Bone marrow (tissue), 2 donors: Measurements from ENCODE around the gene PXDN.

Experiments
- DNase-seq, 2 donors: peaks; one replicate each; lab custom pipeline; 2025; lab: John Stamatoyannopoulos, UW

PXDN gene

DNA sequence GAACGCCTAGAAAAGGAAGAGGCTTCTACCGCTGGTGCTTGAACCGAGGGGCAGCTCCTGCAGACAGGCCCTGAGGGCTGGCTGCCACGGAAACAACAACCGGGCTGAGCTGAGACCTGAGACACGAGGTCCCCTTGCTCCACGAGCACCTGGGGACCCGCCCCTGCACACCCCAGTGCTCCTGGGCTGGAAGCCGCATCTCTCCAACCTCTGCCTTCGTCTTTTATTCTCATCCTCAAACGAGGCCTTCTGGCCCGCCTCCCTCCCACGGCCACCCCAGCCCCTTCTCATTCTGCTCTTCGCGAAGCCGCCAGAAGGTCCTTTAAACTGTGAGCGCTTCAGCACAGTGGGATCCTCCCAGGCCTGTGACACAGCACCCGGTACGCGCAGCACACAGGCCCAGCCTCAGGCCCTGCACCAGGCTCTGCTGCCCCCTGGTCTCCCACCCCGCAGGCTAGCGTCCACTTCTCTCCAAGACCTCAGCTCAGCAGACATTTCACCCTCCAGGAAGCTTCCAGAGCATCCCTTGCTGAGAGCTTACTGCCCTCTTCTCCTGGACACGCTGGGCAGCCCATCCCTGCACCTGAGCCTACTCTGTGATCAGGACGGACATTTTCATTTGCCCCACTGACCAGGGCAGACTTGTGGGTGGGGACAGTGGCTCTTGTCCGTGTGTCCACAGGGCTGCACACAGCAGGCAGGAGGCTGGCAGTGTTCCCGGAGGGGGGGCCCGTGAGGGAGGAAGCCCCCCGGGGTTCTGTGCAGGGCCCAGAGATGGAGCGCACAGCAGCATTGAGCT is 149.7 kb downstream of the PXDN start:
- no peak for DNase-seq

DNA sequence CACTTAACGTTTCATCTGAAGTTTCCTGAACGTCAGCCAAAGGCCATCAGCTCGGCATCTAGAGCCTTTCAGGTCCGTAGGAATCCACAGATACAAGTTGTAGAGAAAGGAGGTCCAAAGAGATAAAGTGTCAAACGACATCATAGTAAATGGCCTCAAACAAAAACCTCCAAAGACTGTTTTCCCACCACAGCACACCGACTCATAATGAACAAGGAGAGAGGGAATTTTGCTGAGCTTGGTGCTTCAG is 150.3 kb downstream of the PXDN start:
- no peak for DNase-seq

DNA sequence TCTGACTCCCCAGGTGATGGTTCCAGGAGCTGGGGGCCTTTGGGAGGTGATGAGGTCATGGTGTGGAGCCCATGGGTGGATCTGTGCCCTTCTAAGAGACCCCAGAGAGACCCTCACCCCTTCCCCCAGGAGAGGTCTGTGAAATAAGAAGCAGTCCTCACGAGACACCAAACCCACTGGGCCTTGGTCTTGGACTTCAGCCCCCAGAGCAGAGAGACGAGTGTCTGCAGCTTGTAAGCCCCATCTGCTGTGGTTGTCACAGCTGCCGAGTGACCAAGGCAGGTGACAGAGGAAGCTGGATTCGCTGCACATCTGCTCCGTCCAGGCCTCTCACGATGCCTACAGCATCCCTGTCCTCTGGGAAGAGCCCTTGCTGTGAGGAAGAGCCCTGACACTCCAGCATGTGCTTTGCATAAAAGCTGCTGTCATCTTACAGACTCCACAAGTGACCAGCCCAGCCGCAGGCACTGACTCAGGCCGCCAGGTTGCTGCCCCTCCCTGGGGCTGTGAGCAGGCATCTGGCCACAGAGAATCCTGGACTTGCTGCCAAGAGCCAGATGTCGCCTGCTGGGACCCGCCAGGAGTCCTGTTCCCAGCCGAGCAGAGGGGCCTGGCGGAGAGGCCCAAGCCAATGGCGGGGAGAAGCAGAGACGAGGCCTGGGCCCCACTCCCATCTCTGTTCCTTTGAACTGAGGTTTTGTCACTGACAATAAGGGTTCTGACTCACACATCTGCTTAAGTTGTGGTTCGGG is 150.8 kb downstream of the PXDN start:
- no peak for DNase-seq

DNA sequence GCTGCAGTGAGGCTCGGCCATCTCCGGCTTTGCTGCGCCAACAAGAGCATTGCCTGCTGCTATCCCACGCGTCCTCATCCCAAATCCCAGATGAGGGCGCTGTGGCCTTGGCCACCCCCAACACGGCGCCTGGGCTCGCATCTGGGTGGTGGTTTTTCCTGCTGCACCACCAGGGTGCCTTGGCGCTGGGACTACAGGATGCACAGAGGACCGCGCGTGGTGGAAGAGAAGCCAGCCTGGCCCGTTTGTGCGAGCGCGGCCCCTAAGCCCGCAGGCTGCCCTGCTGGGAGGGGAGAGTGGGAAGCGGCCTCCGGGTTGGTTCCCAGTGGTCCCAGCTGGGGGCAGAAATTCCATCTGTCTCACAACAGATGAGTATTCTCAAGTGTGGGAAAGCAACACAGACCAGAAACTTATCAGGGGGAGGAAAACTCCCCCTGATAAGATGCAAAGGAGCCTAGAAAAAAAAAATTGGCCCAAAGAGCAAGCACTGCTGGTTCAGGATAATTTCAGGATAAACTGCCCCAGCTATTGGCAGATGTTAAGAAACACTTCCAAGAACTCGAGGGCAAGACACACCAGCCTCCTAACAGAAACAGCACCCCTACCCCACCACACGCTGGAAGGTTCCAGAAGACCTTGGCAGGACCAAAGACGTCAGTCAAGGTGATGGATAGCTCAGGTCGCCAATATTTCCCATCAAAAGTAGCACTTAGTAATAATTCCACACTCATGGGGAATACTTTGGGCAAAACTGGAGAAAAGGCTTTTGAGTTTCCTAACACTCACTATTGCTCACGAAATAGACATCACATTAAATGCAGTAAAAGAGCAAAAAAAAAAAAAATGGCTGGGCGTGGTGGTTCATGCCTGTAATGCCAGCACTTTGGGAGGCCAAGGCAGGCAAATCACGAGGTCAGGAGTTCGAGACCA is 152.1 kb downstream of the PXDN start:
- DNase-seq: no peak

DNA sequence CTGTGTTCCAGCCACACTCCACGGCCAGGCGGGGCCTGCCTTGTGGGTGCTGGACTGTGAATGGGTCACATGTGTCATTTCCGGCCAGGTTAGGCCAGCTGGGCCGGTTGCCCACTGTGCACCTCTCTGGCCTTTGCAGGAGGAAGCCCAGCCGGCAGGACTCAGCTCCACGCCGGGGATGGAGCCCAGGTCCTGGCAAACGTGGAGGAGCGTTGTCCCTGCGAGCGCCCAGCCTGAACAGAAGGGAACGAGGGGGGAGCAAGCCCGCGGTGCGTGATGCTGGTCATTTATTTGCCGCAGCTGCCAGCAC is 152.9 kb downstream of the PXDN start:
- DNase-seq: no peak

DNA sequence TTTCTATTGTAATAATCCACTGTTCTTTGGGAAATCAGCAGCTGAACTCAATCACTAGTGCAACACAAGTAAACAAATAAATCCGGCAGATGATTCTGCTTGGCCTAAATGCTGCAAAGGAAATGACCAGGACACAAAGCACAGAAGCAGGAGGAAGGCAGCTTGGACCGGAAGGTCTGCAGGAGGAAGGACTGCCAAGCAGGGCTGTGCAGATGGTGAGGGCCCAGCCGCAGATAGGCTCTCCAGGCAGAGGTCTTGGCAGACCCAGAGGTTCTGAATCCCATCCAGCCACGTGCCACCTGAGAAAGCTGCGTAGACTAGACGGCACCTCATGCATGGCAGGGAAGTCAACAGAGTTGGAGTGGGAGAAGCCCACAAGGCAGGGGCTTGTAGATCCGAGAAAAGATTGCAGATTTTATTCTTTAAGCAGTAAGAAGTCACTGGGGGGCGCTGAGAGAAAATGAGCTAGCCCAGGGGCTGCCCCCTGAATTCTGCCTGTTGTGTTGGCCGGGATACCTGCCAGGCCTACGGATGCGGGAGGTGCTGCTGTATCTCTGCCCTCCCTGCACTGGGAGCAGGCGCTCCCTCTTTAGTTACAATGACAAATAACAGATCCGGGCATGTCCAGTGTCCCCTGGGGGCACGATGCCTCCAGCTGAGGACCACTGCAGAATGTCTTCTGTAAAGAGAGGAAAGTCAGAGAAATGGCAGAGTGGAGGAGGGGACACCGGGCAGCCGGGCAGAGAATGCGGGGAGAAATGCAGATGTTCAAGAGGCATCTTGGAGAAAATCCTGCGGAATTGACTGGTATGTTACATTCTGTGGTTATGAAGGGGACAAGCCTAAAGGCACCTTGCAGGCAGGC is 153.5 kb downstream of the PXDN start:
- DNase-seq: no peak

DNA sequence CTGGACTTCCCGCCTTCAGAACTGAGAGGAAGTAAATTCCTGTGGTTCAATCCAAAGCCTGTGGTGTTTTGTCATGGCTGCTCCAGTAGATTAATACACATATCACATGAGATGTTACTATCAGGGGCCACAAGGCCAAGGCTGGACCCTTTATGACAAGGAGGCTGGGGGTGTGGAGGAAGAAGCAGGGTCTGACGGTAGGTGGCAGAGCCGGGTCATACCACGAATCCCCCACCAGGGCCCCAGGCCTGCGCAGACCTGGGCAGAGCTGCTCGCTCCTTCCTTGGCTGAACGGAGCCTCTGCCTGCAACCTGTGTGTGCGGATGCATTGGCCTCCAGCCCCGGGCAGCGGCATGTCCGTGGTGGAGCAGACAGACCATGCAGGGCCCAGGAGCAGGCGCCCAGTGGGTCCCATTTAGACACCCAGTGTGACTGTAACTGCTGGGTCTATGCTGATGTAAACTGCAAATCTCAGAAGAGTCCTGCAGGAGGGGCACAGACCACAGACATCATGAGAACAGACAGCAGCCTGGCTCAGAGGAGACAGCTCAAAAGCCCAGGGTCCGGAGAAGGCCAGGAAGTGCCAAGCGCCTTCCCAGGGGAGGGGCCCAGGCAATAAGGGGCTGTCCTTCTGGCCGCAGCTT is 155.2 kb downstream of the PXDN start:
- no peak for DNase-seq

DNA sequence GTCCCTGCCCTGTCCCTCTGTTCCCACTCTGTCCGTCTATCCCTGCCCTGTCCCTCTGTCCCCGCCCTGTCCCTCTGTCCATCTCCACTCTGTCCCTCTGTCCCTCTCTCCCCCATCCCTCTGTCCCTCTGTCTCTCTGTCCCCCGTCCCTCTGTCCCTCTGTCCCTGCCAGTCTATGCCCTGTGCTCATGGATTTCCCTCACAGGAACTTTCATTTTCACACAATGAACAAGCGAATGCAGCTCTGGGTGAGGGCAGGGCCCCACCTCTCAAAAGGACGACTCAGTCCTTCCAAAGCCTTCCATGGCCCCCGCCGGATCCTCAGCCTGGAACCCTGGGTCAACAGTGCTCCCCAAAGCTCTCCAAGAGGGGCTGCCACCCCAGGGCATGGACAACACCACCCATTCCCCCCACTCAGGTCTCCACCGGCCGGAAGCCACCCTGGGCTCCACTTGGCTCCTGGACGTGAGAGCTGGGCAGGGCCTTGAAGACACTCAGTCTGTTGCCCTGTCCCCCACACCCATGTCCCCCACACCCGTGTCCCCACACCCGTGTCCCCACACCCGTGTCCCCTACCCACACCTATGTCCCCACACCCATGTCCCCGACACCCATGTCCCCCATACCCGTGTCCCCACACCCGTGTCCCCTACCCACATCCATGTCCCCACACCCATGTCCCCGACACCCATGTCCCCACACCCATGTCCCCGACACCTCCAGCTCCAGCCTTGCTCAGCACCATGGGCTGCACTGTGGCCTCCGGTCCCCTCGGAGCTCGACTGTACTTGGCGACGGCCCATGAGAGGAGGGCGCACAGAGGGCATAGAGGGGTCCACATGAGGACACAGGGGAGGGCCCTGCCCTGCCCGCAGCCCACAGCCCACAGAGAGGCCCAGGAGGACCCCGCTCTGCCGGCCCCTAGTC is 156.0 kb downstream of the PXDN start:
- no peak for DNase-seq

DNA sequence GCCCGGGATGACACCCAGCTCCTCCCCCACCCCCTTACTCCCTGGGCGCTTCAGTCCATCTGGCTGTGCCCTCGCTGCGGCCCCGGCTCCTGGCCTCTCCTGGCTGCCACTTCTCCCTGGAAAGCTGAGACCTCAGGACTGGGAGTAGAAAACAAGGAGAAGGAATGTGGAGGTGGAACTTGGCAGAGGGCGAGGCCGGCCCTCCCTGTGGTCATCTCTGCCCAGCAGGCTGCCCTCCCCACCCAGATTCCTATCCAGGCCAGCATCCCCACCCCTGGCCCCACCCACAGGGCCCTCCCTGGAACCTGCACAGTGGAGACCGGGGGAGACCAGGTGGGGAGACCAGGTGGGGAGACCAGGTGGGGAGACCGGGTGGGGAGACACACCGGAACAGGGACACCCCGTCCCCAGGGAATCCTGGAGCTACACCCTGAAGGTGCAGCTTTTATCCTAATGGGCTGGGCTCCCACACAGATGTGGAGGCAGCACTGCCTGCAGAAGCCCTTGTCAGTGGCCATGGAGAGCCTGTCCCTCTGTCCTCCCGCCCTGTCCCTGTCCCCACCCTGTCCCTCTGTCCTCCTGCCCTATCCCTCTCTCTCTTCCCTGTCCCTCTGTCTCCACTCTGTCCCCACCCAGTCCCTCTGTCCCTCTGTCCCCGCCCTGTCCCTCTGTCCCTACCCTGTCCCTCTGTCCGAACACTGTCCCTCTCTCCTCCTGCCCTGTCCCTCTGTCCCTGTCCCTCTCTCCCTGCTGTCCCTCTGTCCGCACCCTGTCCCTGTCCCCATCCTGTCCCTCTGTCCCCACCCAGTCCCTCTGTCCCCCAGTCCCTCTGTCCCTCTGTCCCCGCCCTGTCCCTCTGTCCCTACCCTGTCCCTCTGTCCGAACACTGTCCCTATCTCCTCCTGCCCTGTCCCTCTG is 157.1 kb downstream of the PXDN start:
- DNase-seq: no peak

DNA sequence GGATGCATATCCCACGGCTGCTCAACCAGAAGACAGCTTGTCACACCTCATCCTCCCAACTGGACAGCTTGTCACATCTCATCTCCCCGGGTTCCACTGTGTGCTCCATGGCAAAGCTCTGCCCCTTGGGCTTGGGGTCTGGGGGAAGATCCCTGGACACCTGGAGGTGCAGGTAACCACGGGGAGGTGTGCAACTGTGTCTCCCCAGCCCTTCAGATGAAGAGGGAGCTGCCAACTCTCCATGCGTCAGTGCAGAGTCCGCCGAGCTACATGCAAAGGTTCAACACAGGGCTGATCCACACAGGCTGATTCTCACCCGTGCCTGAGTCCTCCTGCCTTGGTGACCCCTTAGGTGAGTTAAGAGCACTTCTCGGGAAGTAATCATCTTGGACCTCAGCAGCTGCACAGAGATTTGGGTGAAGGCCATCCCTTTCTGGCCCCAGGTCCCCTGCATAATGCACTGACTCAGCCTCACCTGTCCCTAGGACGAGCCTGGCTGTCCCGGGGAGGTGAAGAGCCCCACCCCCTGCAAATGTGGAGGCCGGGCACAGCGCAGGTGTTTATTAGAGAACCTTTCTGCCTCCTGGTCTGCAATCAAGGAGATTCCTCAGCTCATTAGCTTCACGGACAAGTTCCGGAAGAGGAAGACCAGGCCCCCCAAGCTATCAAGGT is 157.9 kb downstream of the PXDN start:
- no peak for DNase-seq

DNA sequence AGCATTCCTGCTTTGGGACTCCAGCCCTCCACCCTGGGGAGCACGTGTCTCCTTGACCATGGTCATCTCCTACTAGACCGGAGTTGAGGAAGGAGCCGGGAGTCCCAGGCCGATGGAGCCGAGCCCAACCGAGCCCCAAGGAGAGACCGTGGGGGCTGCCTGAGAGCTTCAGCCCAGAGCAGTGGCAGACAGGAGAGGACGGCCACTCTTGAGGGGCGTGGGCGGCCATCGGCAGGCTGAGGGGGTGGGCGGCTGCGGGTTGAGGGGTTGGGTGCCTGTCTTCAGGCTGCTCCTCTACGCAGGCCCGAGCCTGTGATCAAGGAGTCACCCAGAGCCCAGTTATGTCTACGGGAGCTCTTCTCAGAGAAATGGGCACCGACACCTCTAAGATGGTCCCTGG is 158.7 kb downstream of the PXDN start:
- DNase-seq: no peak

DNA sequence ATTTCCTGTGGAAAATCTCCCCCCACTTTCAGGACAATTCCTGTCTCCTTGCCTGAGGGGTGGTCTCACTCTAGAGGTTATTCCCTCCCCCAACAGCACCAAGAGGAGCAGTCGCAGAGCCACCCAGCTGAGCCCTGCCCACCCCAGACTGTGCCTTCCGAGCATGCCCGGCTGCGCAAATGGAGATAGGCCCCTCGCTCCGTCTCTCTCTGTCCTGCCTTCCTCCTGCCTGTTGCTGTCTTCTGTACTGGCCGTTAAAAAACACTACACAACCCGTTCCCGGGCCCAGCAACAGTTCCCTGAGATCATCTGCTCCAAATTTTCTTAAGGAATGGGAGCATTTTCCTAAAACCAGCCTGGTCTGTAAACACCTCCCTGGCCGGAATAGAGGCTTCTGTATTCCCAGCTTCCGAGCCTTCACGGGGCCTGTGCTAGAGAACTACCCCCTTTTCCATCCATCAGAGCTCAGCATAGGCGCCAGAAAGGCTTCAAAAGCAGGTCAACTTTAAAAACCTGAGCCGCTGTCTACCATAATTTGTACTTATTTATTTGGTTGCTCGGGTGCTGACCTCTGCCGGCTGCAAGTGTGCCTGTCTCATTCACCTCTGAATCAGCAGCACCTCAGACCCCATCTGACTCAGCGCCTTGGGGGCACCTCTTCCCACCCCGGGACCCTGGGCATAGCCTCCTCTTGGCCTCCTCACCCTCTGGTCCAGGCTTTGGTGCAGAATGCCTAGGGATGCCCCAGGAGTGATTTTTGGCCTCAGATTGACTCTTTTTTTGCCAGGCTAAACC is 159.4 kb downstream of the PXDN start:
- no peak for DNase-seq

DNA sequence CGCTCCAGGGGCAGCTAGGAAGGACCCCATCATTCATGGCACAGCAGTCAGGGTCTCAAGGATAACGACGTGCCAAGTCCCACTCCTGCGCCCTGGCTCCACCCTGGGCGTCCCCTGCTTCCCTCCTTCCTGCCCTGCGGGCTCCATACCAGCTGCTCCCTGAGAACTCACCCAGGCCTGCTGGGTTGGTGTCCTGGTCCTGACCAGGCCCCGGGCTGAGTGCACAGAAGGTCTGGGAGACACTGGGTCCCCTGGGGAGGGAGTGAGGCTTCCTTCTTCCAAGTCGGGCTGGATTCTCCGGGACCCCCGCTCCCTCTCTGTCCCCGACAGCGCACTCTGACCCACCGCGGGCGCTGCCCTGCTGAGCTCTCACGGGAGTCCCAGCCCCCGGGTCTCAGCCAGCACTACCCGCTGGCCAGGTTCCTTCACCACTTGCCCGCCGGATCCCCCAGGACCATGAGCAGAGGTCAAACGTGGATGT is 160.2 kb downstream of the PXDN start:
- no peak for DNase-seq

DNA sequence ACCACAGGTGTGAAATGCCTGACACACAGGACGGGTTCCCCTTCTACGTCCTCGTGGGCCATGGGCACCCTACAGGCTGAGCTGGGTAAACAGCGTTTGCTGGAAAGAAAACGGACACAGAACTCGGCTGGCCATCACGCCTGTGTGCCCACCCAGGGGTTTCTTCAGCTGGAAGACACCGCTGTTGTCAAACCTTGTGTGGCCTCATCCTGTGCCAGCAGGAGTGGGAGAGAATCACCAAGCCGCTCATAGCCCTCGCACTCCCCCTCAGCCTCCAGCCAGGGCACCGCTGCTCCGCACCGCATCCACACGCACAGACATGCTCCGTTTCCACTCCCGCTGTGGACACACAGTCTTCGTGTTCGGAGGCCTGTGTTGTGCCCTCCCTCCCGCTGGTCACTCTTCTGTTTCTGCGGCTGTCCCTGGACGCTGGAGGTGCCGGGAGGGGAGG is 161.4 kb downstream of the PXDN start:
- DNase-seq: no peak

DNA sequence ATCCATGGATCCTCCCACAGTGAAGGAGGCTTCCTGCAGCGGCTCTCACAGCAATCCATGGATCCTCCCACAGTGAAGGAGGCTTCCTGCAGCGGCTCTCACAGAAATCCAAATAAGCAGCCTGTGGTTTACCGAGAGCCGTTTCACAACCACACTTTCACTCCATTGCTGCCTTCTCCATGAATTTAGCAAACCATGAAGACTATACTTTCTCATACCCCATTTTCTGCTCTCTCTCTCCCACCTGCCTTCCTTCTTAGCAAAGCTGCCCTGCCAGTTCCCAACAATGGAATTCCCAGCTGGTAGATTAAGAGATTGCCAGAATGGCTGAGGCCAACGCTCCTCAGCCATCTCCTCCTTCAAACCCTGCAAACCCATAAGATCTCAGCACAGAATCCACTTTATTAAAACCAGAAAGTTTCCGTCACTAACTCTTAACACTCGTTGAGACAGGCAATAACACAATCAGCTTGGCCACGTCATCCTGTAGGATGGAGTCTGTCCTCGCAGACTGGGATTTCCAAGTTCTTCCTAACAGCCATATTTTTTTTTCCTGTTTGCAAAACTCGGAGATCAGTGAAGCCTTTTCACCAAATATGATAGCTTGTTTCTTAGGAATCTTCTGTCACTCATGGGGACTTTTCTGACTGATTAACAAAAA is 162.2 kb downstream of the PXDN start:
- no peak for DNase-seq
